GM21447 (cell line): Measurements from ENCODE around the gene GPC6.

ENCODE experiments used
- ATAC-seq: cut with Tn5 transposase; IDR thresholded peaks from one replicate; pipeline ENCODE4 v1.9.1; 2021; ENCODE audit not compliant: unreplicated experiment

The GPC6 gene

DNA sequence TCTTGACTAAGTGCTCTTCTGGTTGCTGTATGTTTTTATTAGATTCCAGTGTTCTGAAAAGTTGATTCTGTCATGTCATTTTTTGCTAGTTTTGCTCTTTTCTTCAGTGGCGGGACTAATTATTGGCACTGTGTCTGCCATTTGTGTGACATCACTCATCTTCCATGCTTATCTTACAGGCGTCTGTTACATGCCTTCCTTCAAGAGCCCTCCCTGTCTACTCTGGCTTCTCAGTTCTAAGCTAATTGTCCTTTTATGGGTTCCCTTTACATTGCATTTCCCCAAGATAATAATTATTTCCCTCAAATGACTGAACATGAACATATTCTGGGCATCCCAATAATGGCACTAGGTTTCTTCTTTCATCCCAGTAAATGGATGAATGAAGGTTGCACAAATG is 793.8 kb downstream of the GPC6 start:
- ATAC-seq = no peak

DNA sequence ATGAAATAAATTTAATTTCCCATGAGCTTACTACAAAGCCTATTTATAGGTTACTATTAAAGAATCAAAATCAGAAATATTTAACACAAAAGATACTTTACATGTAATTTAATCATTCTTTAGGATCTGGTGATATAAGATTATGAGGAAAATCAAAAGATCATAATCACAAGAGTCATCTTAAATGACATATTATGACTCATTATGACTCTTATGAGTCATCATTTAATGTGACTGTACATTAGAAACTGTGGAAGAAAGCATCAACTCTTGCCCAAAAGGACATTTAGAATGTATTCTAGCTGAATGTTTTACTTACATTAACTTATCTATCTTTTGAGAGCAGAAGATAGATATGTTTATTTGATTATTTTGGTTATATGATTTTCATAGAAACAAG is 794.2 kb downstream of the GPC6 start:
- ATAC-seq = no peak

DNA sequence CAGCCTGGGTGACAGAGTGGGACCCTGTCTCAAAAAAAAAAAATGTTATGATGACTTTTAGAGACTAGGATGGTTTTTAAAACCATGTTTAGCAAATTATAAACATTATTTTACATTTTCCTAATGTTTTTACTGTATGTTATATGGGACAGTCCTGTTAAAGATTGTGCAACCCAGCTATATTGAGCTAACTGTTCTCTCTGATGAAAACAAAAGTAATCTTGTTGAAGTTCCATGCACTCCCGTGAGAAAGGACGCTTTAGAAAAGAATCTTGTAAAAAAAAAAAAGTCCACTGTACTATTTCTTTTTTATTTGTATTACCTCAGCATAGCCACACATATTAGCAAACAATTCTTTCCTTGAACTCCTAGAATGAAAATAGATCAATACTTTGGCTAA is 801.6 kb downstream of the GPC6 start:
- no peak for ATAC-seq

DNA sequence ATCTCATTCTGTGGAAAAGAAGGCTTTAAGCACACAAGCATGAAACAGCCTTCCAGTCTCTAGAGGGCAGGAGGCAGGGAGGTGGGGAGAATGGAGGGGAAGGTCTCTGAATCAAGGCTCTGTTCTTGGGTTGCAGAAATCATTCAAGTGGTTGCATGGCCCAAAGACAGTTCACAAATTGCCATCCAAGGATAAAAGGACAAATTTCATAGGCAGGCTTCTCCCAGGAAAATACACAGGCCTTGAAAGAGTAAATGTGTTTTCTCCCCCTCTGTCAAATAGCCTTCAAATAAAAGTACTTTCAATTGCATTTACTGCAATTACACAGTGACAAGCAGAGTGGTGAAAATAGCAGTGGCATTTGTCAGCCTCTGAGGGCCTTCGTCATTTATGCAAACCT is 802.0 kb downstream of the GPC6 start:
- no peak for ATAC-seq

DNA sequence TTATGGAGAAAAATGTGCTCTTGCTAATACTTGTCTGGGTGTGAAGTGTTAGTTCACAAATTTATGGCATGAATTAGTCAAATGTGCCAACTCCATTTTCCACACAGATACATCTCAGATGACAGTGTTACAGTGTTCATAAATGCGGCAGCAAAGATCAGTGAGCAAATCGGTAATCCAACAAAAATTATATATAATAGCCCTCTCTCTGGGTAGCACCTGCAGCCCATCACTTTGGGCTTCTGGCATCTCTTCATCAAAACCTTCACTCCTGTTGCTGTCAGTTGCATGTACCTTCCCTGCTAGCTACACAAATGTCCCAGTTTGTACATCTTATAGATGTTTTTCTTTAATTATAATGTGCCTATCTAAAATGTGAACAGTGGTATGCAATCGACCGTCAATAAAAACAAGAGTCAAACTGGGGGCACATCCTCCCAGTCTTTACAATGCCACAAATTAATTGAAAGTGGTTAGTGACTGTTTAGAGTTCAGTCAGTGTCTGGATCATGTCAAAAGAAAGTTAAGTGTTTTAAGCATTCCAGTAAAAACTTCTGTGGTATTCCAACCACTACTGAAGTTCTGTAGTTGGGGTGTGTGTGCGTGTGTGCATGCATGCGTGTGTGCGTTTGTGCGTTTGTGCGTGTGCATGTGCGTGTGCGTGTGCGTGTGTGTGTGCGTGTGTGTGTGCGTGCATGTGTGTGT is 804.0 kb downstream of the GPC6 start:
- no peak for ATAC-seq

DNA sequence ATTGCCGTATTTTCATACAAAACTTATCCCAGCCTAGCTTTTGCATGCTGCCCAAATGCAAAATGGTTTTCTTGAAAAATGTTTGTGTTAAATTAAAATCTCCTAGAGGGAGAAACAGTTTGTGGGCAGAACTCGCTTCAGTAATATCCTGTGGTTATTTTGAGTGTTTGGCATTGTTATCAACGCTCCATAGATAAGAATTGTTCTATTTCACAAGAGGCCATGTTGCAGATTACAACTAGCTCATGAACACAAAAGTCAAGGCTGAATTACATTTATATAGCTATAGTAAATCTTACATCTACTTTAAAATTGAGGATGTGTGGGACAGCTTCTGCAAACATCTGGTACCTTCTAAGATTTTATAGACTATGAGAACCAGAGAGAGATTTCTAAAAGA is 805.0 kb downstream of the GPC6 start:
- no peak for ATAC-seq

DNA sequence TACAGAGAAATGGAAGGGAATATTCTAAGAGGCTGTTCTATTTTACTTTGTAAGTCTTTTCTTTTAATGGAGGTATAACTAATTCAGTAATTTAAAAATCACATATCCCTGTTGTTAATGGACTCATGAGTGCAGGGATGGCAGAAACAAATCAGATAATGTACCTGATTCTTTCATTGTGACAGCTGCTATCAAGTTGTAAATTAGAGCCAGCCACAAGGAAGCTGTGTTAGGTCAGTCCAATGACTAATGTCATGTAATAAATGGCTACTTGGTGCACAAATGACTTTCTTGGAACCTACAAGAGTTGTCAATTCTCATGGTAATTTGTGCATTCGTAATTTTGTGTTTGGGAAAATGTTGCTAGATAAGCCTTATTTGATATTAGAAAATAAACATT is 806.5 kb downstream of the GPC6 start:
- ATAC-seq = no peak

DNA sequence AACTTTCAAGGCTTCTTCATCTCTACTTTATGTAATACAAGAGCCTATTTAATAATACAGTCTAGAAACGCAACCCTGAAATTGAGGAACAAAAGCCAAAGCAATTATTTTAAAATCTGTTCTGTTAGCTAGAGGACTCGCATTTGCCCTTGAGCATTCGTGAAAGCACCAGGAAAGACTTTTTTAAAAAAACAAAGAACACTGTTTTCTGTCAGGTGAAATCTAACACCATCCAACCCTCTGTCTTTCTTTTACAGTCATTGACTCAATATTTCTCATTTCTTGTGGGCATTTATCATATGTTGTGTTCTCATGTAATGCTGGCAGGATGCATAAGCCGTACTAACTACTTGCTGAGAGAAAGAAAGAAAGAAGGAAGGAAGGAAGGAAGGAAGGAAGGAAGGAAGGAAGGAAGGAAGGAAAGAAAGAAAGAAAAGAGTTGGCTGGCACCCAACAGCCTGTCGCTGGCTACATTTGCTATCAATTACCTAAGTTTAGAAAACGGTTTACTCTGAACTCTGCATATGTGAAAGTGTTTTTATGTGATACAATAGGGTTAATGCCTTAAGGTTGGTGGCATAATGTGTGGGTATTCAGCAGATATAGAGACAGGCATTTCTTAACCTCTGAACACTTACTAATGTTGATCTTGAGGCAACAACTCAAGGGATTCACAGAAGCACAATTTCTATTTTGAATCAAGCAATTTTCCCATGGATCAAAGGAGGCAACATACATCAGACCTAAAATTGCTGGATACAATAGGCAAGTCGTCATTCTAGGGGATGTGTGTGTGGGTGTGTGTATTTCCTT is 807.4 kb downstream of the GPC6 start:
- no peak for ATAC-seq

DNA sequence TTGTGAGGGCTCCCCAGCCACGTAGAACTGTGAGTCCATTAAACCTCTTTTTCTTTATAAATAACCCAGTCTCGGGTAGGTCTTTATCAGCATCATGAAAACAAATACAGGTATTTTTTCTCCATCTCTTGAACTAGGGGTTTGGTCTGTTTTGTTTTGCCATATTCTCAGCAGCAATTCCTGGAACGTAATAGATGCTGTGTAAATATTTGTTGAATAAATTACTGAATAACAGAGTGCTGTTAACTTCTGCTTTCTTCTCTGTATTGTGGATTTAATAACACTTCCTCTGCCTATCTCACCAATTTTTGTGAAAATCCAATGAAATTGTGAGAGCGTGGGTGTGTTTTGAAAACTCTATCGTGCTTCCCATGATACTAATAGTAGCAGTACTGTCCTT is 823.4 kb downstream of the GPC6 start:
- no peak for ATAC-seq

DNA sequence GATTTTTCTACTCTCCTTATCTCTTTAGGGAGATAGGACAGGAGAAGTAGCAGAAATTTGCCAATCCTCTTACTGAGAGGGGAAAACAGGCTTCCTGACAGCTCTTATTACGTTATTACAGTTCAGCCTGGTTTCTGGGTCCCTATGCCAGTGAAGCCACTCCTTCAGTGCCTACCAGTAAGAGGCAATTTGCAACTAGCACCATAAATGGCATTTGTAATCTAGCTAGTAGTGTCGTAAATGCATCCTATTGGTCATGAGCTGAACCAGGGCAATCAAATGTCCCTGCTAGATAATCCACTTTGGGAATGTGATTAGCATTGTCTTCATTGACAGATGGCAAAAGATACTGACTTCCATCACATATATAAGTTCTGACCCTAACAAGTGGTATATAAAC is 824.1 kb downstream of the GPC6 start:
- no peak for ATAC-seq

DNA sequence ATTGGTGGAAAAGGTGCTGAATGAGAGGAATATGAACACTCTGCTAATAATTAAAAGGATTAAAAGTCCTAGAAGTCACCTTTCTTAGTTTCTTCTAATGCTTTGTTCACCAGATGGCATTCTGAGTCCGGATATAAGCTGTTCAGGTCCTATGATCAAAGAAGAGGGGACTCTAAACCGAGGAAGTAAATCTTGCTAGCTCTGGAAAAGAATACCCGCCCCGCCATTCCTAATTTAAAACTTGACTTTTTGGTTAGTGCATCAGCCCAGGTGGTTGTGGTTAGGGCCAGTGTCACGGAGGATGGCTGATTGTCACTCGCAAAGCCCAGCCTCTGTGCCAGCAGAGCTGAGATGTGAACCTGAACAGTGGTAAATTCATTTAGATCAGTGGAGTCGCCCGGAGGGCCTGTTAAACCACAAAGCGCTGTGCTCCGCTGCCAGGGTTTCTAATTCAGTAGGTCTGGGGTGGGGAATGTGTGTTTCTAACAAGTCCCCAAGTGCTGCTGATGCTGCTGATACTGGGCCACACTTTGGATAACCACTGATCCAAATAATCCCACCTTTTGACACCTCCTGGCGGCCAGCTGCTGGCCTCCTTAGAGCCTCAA is 827.5 kb downstream of the GPC6 start:
- no peak for ATAC-seq

DNA sequence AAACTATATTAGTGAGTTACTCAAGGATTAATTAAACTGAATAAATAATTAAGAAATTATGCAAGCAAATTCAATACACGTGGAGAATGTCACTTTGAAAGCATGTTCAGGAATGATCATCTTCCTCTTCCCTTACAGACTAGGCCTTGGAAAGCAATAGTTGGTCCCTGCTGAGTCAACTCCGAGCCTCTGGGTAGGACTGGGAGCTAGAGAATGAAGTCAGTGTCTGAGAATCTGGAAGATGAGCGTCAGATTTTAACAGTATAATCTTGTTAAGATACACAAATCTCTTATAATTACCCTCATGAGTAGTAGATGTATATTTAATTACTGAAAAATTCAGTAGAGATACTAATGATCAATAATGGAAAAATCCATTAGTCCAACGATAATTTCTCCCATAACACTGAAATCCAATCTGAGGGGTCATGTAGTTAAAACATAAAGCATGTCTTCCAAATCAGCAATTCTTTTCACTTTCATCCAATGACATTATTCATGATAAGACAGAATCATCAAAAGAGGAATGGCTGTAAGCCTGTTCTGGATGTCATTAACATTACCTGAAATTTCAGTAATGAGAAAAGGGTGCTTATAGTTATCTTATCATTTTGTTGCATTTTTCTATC is 829.9 kb downstream of the GPC6 start:
- ATAC-seq = no peak

DNA sequence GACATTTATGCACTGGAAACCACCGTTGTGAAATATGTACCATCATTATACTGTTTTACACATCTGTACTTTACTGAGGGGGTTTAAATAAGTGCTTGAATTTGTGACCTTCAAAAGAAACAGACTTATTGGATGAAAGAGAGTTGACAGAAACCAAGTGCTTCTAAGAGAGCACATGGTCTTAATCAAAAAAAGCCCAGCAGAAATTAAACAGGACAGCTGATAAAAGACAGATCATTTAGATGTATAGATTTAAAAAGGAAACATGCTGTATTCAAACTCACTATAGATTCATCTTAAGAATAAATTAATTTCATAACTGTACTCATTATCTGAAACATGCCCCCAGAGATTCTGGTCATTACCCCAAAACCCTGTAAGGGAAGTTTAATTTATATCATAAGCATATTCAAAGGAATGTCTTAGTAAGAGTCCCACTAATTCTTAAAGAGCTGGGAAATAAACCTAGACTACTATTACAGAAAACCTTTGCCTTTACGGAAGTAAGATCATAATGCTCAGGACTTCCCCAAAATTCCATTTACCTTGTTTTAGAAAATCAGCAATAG is 831.1 kb downstream of the GPC6 start:
- no peak for ATAC-seq

DNA sequence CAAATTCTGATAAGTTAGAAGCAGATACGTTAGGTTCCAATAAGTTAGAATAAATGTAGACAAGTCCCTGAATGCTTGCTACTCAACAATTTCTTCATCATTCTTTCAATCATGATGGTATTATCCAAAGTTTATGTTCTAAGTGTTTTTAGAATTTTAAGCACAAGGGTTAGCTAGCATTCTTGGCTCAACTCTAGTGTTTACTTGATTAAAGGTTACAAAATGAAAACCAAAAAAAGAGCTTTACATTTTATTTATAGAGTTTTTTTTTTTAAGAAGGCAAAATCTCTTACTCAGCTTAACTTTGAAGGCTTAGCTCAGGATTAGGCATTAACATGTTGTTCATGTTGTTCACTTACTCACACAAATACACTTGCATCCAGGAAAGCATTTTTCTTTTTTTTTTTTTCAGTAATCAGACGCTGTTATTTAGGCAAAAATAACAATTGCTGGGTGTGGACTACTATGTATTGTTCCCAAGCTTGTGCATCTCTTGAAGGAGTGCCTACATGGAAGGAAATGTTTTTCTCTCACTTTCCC is 832.3 kb downstream of the GPC6 start:
- ATAC-seq = no peak

DNA sequence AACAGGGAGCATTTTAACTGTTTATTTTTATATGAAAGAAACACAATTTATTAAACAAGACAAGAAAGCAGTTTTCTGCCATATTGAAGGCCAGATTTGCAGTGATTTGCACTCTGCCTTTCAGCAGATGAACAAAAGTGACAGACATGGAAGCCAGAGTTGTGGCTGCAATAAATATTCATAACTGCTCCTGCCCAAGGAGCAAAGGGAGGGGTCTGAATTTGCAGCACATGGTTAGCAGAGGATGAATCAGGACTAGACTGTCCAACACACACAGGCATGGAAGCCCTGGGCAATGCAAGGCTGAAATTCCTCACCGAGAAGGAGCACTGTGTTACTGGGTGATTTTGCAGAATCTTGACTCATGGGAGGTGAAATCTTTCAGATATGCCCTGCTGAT is 834.7 kb downstream of the GPC6 start:
- ATAC-seq = no peak

DNA sequence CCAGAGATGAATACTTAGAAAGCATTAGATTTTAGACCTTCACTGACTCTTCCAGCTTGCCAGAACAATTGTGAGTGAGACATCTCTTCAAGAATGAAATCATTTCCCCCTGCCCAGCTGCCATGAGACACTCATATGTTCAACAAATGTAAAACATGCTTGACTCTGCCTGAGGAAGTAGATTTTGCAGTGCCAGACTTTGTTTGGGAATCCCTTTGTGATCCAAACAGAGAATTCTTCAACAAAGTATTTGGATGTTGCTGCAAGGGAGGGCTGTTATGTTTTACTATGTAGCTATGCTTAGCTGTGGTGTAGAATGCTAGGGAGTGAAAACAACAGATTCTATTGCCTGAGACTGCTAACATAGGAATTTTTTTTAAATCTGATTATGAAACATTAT is 836.5 kb downstream of the GPC6 start:
- ATAC-seq = no peak

DNA sequence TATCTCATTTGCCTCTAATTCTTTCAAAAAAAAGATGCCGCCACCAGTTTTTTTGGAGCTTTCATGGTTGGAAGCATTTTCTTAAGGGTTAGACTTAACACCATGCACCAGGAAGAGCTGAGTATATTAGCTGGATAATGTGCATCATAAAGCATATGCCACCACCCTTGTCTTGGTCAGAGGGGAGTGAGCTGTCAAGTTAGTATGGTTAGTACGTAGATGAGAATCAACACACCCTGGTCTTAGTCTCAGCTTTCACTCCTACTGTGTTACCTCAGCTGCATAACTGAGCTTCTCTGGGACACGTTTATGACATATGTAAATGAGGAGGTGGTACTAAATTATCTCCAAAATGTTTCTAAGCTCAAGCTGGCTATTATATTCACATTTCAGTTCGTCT is 837.2 kb downstream of the GPC6 start:
- ATAC-seq = no peak

DNA sequence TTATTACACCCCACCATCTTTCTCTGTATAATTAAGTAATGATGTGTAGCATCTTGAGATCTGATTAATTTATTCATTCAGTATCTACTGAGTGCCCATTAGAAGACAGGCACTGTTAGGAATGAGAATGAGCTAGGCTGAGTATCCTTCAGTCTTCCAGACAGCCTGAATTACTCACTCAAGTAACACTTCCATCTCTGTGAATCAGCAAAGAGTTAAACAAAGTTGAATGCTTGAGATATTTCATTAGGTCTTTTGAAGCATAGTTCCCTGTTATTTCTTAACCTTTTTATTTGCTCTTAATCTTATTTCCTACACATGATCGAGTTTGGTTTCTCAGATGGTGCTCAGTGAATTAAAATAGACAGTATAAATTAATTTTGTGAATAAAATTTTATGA is 839.1 kb downstream of the GPC6 start:
- no peak for ATAC-seq

DNA sequence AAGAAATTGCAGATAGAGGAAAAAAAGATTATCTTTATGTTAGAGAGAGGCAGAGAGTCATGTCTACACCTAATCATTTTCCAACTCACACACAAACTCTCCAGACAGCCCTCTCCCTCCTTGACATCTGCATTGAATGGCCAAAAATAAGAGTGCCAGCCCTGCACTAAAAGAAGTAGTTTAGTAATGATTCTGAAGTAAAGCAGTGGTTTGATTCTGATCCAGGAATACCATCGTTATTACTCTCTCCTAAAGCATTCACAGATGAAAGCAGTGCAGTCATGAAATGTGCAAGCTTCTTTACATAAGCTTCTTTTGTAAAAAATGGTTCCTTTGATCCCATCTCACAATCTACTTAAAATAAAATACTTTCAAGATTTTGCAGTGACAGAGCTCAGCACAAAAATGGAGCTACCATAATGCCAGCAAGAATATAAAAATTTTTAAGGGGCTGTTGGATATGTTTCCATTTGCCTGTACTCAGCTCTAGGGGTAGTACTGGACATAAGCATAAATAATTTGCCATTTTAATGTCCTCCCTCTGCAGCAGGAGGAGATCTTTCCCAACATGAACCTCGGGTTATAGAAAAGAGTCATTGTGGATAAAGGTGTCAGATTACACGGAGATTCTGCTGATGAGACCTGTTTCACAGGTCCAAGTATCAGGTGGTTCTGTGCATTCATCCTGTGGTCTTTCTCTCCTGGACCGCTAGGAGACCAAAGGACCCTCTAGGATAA is 846.6 kb downstream of the GPC6 start:
- no peak for ATAC-seq

DNA sequence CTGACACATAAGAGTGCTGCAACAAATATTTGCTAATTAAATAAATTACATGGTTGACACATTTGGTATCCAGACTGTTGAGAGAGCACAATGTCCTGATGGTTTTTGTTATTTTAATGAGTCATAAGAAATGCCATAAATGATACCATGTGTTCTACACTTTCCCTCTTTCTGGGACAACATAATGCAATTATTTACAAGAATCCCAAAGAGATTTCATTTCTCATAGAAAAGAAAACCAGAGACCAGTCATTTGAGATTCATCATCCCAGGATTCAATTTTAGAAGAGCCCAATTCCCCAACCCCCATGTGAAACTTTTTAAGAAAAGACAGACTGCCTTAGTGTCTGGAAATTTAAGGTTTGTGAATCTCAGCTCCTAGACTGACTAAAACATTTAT is 853.3 kb downstream of the GPC6 start:
- ATAC-seq = no peak

DNA sequence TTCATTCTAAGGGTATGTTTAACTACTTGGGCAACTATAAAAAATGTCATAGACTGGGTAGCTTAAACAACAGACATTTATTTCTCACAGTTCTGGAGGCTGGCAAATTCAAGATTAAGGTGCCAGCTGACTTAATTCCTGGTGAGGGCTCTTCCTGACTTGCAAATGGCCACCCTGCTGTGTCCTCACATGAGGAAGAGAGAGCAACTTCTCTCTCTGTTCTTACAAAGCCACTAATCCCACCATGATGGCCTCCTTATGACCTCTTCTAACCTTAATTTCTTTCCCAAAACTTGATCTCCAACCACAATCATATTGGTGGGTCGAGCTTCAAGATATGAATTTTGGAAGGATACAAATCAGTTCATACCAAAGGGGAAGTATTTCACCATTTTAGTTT is 853.9 kb downstream of the GPC6 start:
- no peak for ATAC-seq
